Measurements from ENCODE around the gene HS6ST2.
A peak's percentile ranks its signal among the peaks of the same experiment; 100 is the strongest.

Gene HS6ST2

GRCh38 chrX:132669142-132669541 is 289.3 kb downstream of the HS6ST2 start:
- DNase-seq: no peak

GRCh38 chrX:132668178-132668577 is 290.3 kb downstream of the HS6ST2 start:
- DNase-seq: no peak

GRCh38 chrX:132665676-132666075 is 292.8 kb downstream of the HS6ST2 start:
- no peak for DNase-seq

GRCh38 chrX:132664273-132664672 is 294.2 kb downstream of the HS6ST2 start:
- DNase-seq: no peak

- DNase-seq: no peak
These were observed 295.6 kb downstream of the HS6ST2 start for GRCh38 chrX:132662844-132663243.

GRCh38 chrX:132657876-132658275 is 300.6 kb downstream of the HS6ST2 start:
- DNase-seq: no peak

- no peak for DNase-seq
These were observed 305.6 kb downstream of the HS6ST2 start for GRCh38 chrX:132652871-132653270.

GRCh38 chrX:132651421-132652086 is 306.9 kb downstream of the HS6ST2 start:
- no peak for DNase-seq

GRCh38 chrX:132648895-132649294 is 309.5 kb downstream of the HS6ST2 start:
- DNase-seq: no peak

GRCh38 chrX:132639446-132639845 is 319.0 kb downstream of the HS6ST2 start:
- DNase-seq: no peak

GRCh38 chrX:132638313-132638712 is 320.1 kb downstream of the HS6ST2 start:
- no peak for DNase-seq

- peak in 1 of 3 experiments; percentile 33 for DNase-seq
These were observed 322.3 kb downstream of the HS6ST2 start for GRCh38 chrX:132636080-132636479.

- no peak for DNase-seq
These were observed 323.9 kb downstream of the HS6ST2 start for GRCh38 chrX:132634521-132634920.

- peak in 2 of 3 experiments; percentile 21 to 77 for DNase-seq
These were observed 326.7 kb downstream of the HS6ST2 start for GRCh38 chrX:132631579-132632232.

GRCh38 chrX:132624466-132624865 is 334.0 kb downstream of the HS6ST2 start:
- DNase-seq: no peak

- DNase-seq: no peak
These were observed 334.5 kb downstream of the HS6ST2 start for GRCh38 chrX:132623942-132624341.

GRCh38 chrX:132623300-132623699 is 335.1 kb downstream of the HS6ST2 start:
- DNase-seq: no peak

GRCh38 chrX:132622130-132622529 is 336.3 kb downstream of the HS6ST2 start:
- DNase-seq: no peak

- DNase-seq: no peak
These were observed 339.6 kb downstream of the HS6ST2 start for GRCh38 chrX:132618810-132619209.

- DNase-seq: peak; percentile 24 to 54 (median 25)
These were observed 342.9 kb downstream of the HS6ST2 start for GRCh38 chrX:132615391-132616131.

GRCh38 chrX:132614297-132614696 is 344.1 kb downstream of the HS6ST2 start:
- DNase-seq: peak in 2 of 3 experiments; percentile 12 to 55

GRCh38 chrX:132613801-132614200 is 344.6 kb downstream of the HS6ST2 start:
- DNase-seq: no peak

GRCh38 chrX:132612821-132613564 is 345.4 kb downstream of the HS6ST2 start:
- peak; percentile 29 to 70 (median 34) for DNase-seq
